Measurements from ENCODE around the gene DMBT1. TPM values are rescaled to one million over a fixed set of nuclear protein-coding genes. Genes with fewer than 3 reads are reported as not detected.

Gene DMBT1
- total and polyA plus RNA-seq, 2 of the 4 experiments (the other 2 are of a cell fraction) = under 0.01 TPM; not detected in 1

DNA sequence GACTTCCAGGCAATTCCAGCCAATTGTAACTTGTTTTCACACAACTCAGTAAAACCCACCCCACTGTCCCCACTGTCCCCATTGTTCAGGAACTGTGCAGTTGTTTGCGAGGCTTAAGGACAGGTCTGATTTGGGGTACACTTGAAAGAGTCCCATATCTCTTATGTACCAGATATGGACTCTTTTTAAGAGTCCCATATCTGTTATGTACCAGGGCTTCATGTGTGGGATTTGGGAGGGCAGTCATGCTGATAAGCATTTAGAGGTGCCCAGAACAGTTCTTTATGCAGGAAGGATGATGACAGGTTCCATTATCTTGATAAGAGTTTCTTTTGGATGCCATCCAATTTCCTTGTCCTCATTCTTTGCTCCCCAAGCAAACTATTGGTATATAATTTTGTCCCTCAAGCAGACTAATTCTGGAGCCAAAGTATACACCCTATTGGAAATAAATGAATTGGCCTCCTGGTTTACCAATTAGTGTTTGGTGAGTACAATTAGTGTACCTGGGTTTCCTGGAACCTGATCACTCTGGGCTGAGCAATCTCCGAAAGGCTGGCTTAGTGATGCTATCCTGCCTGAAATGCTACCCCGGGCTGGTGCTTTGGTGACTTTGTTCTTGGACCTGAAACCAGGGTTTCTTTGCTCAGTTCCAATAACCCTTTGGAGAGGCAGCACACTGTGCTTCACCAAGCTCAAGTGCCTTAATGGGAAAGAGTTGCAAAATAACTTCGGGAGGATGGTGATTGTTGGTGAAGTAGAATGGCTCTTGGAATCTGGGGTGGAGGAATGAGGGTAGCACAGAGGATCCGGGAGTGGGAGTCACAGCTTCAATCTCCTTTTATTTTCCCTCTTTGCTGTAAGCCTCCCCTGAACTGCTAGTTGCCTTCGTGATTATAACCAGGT lies 6.2 kb upstream of the DMBT1 start:
- dilution Hi-C loops (cut with HindIII; ENCODE audit: low sequenced_read_pairs, unreplicated experiment) = no loop called here
- CTCF ChIA-PET = interaction anchor here (1.0 kb wide), 1 partner anchor 11 kb away, joined by 3 read pairs; no protein-coding TSS in a partner anchor

More for the DNA sequence above, 6.2 kb upstream of the DMBT1 start:
- Histone ChIP-seq H3K27ac (ENCODE audit: insufficient read depth, low read length) (no peak overlapping the region), H3K56ac (ENCODE audit: extremely low read depth, insufficient read depth, low read length) (no peak overlapping the region), H3K18ac (ENCODE audit: low read depth, low read length) (no peak overlapping the region), H2AK9ac (replicated peaks; ENCODE audit: low read depth, low read length, poor library complexity) (no peak overlapping the region), H3K4me3 (ENCODE audit: insufficient read depth, low read depth, low read length) (no peak overlapping the region), H3K4me1 (ENCODE audit: control insufficient read depth, insufficient read depth, low read length) (no peaks in the 10 kb centered on the region), H3K27me3 (ENCODE audit: control insufficient read depth, insufficient read depth, low read length) (peaks cover 11% of the 10 kb centered on the region), H2BK5ac (ENCODE audit: low read depth, low read length, poor library complexity, severe bottlenecking) (no peak overlapping the region), H3K9ac (ENCODE audit: low read depth, low read length) (no peak overlapping the region), H2AK5ac (ENCODE audit: low read depth, low read length) (no peak overlapping the region), H3K23ac (ENCODE audit: low read depth, low read length) (no peak overlapping the region), H3K36me3 (ENCODE audit: control insufficient read depth, insufficient read depth, low read length) (no peaks in the 10 kb centered on the region), H2BK20ac (ENCODE audit: low read depth, low read length) (no peak overlapping the region), H4K5ac (ENCODE audit: low read depth, low read length) (no peak overlapping the region), H3K9me3 (ENCODE audit: control insufficient read depth, insufficient read depth, low read length) (no peaks in the 10 kb centered on the region), H4K20me1 (ENCODE audit: insufficient read depth, low read length) (no peaks in the 10 kb centered on the region), H3K9me1 (ENCODE audit: insufficient read depth, low read length) (no peaks in the 10 kb centered on the region), H2BK120ac (ENCODE audit: low read depth, low read length) (no peak overlapping the region), H3K79me1 (ENCODE audit: low read depth in 1 of 2, low read length in 2 of 2) (no peaks in the 10 kb centered on the region), H2AFZ (replicated peaks; ENCODE audit: low read length, poor library complexity) (no peak overlapping the region), H3K4me2 (ENCODE audit: low read depth, low read length) (no peak overlapping the region), H4K8ac (ENCODE audit: low read depth in 2 of 2, low read length in 2 of 2) (no peak overlapping the region), H3K4ac (ENCODE audit: low read depth, low read length) (no peak overlapping the region), H3K14ac (replicated peaks; ENCODE audit: low read depth, low read length) (no peak overlapping the region), H2BK15ac (ENCODE audit: low read depth, low read length) (no peak overlapping the region), H4K91ac (ENCODE audit: insufficient read depth, low read depth, low read length) (no peak overlapping the region)
- in situ Hi-C loops (cut with MboI; ENCODE audit: low sequenced_read_pairs) = no loop called here
- no TSS peak for BruUV-seq (replicated peaks)
- ATAC-seq (ENCODE audit: low read depth) (no peak), DNase-seq (no peak)
- 76% methylated on average over 3 of the region's 6 CpGs; no CpG with 5 or more reads in 1 of the 2 experiments for WGBS, 2 experiments (ENCODE audit: extremely low coverage in 2 of 2, insufficient read length in 1 of 2)
- TF ChIP-seq POLR2A (IDR thresholded peaks at IDR 0.05; ENCODE audit: low read depth, low read length) = no peak
- no peak for TF ChIP-seq CEBPB (IDR thresholded peaks at IDR 0.05; ENCODE audit: low read depth, low read length)
- no peak for TF ChIP-seq RAD21 (IDR thresholded peaks at IDR 0.05; ENCODE audit: low read length)
- no peak for TF ChIP-seq RCOR1 (IDR thresholded peaks at IDR 0.05; ENCODE audit: insufficient replicate concordance, low read length)
- TF ChIP-seq, protein P1, sequence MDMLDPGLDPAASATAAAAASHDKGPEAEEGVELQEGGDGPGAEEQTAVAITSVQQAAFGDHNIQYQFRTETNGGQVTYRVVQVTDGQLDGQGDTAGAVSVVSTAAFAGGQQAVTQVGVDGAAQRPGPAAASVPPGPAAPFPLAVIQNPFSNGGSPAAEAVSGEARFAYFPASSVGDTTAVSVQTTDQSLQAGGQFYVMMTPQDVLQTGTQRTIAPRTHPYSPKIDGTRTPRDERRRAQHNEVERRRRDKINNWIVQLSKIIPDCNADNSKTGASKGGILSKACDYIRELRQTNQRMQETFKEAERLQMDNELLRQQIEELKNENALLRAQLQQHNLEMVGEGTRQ (IDR thresholded peaks at IDR 0.05; ENCODE audit: low read depth, low read length) = no peak
- TF ChIP-seq RFX5 (IDR thresholded peaks at IDR 0.05; ENCODE audit: low read depth, low read length) = no peak
- no peak for TF ChIP-seq CHD1 (IDR thresholded peaks at IDR 0.05; ENCODE audit: low read depth, low read length)
- no peak for TF ChIP-seq MXI1 (IDR thresholded peaks at IDR 0.05; ENCODE audit: borderline replicate concordance, low read depth, low read length)
- intact Hi-C loops (cut with micrococcal nuclease) = no loop called here
- POLR2A ChIA-PET (ENCODE audit: unreplicated experiment) = no interaction called here

All from IMR-90 (cell line).